Epithelial cell of proximal tubule (primary cell): Measurements from ENCODE around the gene ORAI2. TPM values are rescaled to one million over a fixed set of nuclear protein-coding genes. Genes with fewer than 3 reads are reported as not detected.

ENCODE experiments used
- DNase-seq: peaks from one replicate; pipeline ENCODE4 v3.0.0-alpha.2; 2011; ENCODE audit warnings: low read depth
- H3K4me3 ChIP-seq: 2 replicates; pipeline ENCODE4 v1.5.1; 2011; ENCODE audit warnings: low read depth, mild to moderate bottlenecking, low read length
- total RNA-seq: library from RNA; depleted of rRNA; stranded (reverse); fragments of >200 nt; gene quantifications from 2 replicates; pipeline ENCODE4 v1.2.3, GENCODE V29; 2015
- TF ChIP-seq, protein P1 (sequence below): conservative IDR thresholded peaks from 2 replicates; pipeline ENCODE4 v1.5.1; 2012; ENCODE audit warnings: low read depth, mild to moderate bottlenecking, low read length

The ORAI2 gene
- total RNA-seq, 1 donor from 2014 or later: 46.6 TPM

GRCh38 chr7:102395592-102395872 is 37.8 kb upstream of the ORAI2 start:
- TF ChIP-seq, protein P1, sequence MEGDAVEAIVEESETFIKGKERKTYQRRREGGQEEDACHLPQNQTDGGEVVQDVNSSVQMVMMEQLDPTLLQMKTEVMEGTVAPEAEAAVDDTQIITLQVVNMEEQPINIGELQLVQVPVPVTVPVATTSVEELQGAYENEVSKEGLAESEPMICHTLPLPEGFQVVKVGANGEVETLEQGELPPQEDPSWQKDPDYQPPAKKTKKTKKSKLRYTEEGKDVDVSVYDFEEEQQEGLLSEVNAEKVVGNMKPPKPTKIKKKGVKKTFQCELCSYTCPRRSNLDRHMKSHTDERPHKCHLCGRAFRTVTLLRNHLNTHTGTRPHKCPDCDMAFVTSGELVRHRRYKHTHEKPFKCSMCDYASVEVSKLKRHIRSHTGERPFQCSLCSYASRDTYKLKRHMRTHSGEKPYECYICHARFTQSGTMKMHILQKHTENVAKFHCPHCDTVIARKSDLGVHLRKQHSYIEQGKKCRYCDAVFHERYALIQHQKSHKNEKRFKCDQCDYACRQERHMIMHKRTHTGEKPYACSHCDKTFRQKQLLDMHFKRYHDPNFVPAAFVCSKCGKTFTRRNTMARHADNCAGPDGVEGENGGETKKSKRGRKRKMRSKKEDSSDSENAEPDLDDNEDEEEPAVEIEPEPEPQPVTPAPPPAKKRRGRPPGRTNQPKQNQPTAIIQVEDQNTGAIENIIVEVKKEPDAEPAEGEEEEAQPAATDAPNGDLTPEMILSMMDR: no peak

DNA sequence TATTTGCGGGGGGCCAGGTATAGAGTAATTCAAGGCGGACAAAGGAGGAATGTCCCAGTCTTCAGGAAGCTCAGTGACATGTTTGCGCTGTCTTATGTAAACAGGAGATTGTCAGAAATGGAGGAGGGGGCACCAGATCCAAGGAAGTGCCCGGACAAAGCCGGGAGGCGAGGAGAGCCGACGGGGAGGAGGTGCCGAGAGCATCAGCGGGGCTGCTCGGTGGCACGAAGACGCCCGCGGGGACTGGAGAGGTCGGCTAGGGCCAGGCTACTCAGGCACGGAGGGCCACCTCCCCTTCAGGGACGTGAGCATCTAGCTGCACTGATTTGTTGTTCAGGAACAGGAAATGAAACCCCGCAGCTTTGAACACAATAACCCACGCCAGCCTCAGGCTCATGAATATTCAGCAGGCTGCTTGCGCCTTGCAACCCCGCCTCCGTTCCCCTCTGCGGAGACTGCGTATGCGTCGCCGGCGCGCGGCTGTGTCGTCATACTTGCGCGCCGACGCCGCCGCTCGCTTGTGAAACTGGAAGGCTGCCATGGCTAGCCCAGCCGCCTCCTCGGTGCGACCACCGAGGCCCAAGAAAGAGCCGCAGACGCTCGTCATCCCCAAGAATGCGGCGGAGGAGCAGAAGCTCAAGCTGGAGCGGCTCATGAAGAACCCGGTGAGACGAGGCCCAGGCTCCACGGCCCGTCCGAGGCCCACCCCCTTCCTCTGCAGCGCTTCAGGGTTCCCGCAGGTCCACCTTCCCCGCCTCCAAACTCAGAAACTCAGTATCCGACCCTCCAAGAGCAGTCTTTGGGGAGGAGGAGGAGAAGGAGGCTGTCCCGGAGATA is 37.3 kb upstream of the ORAI2 start, which contains the start of gene PRKRIP1:
Gene PRKRIP1, plus strand, starts transcription at position 491 of the 837 bp plus-strand sequence. Its CDS starts 49 bp downstream, at position 540.
- peak within 1 kb of the TSS; percentile 100 for H3K4me3 ChIP-seq
- DNase-seq: peak; percentile 86
- TF ChIP-seq, protein P1: no peak

More at GRCh38 chr7:102395592-102395872, 37.8 kb upstream of the ORAI2 start:
- H3K4me3 ChIP-seq: peak overlapping the region; percentile 100
- DNase-seq: peak; percentile 59

DNA sequence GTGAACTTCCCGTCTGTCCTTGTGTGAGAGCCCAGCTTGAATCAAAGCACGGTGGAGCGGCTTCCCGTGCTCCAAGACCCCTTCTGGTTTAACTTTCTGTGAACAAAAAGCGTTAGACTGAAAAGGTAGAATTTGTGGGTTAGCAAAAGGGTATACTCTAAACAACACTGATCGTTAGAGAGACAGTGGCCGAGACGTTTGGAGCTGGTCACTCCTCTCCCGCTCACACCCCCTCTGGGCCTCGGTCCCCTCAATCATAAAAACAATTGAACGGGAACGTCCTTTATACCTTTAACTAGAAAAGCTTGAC is 36.7 kb upstream of the ORAI2 start:
- TF ChIP-seq, protein P1: no peak
- DNase-seq: no peak
- peak overlapping the region; percentile 100 for H3K4me3 ChIP-seq

GRCh38 chr7:102398543-102398942 is 34.8 kb upstream of the ORAI2 start:
- TF ChIP-seq, protein P1: no peak
- DNase-seq: no peak

DNA sequence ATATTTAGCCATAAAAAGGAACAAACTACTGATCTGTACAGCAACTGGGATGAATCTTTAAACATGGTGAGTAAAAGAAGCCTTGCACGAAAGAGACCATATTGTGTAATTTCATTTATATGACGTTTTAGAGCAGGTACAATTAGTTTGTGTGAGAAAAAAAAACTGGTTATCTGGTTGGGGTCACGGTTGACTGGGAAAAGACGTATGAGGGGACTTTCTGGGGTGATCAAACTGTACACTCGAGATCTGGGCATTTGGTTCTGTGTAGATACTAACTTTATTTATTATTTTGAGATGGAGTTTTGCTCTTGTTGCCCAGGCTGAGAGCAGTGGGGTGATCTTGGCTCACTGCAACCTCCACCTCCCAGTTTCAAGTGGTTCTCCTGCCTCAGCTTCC is 33.0 kb upstream of the ORAI2 start:
- DNase-seq: no peak
- H3K4me3 ChIP-seq: no peak overlapping the region
- TF ChIP-seq, protein P1: no peak

More at GRCh38 chr7:102398543-102398942, 34.8 kb upstream of the ORAI2 start:
- no peak overlapping the region for H3K4me3 ChIP-seq

DNA sequence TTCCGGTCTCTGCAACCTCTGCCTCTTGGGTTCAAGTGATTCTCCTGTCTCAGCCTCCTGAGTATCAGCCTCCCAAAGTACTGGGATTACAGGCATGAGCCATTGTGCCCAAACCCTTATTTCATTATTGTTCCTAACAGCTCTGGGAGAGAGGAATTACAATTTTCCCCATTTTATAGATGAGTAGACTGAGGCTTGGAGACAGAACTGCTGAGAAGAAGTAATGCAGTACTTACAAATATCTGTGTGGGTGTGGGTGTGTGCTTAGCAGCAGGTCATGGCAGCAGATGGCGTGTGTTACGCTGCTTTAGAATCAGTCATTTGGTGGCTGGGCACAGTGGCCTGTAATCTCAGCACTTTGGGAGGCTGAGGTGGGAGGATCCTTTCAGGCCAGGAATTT is 29.8 kb upstream of the ORAI2 start:
- H3K4me3 ChIP-seq: no peak overlapping the region
- TF ChIP-seq, protein P1: no peak

More for the DNA sequence above, 29.8 kb upstream of the ORAI2 start:
- DNase-seq: no peak
